ENCODE results near the gene PTPN11. TPM values are rescaled to one million over a fixed set of nuclear protein-coding genes. Genes with fewer than 3 reads are reported as not detected.

PTPN11 gene
- total RNA-seq, 1 experiment from 2014 or later = 153 TPM

- ChIA-PET CTCF (no interaction called here), POLR2A (no interaction called here)
- intact Hi-C loops (cut with micrococcal nuclease; ENCODE audit: unreplicated experiment) = no loop called here
- H3K9me3 Mint-ChIP-seq (ENCODE audit: unreplicated experiment) = no peaks in the 10 kb centered on the region
- no peak overlapping the region for H3K4me3 ChIP-seq (ENCODE audit: low read depth, low read length)
- no peaks in the 10 kb centered on the region for H3K9me3 ChIP-seq
- H3K4me1 ChIP-seq = no peaks in the 10 kb centered on the region
- H3K36me3 ChIP-seq (ENCODE audit: control insufficient read depth, insufficient read depth, low read length) = no peaks in the 10 kb centered on the region; the same call in none of the 2 replicates
- H3K4me3 Mint-ChIP-seq (ENCODE audit: unreplicated experiment) = no peak overlapping the region
- H3K36me3 Mint-ChIP-seq (ENCODE audit: insufficient read depth, unreplicated experiment) = peaks cover 77% of the 10 kb centered on the region
- H3K27me3 Mint-ChIP-seq (ENCODE audit: insufficient read depth, unreplicated experiment) = no peaks in the 10 kb centered on the region
- H3K27ac Mint-ChIP-seq (ENCODE audit: unreplicated experiment) = no peak overlapping the region
- no peak for DNase-seq
- no peaks in the 10 kb centered on the region for H3K27me3 ChIP-seq (replicated peaks; ENCODE audit: control insufficient read depth, insufficient read depth, low read length)
- no TSS peak for BruUV-seq (replicated peaks)
- no peaks in the 10 kb centered on the region for H3K4me1 Mint-ChIP-seq (ENCODE audit: low read depth, unreplicated experiment)
- no peak for TF ChIP-seq CTCF (IDR thresholded peaks at IDR 0.05; ENCODE audit: insufficient read depth in 1 of 2, low read depth in 1 of 2, low read length in 1 of 2, severe bottlenecking in 1 of 2, unreplicated experiment in 1 of 2)
These were observed 70.7 kb downstream of the PTPN11 start for GRCh38 chr12:112489456-112489855.

- no peak overlapping the region for H3K27ac Mint-ChIP-seq (ENCODE audit: unreplicated experiment)
- Histone ChIP-seq H3K4me1 (no peaks in the 10 kb centered on the region), H3K27me3 (replicated peaks; ENCODE audit: control insufficient read depth, insufficient read depth, low read length) (no peaks in the 10 kb centered on the region), H3K9me3 (no peaks in the 10 kb centered on the region), H3K4me3 (ENCODE audit: low read depth, low read length) (no peak overlapping the region), H3K36me3 (ENCODE audit: control insufficient read depth, insufficient read depth, low read length) (peaks cover 1% of the 10 kb centered on the region)
- intact Hi-C loops (cut with micrococcal nuclease; ENCODE audit: unreplicated experiment) = no loop called here
- no peak for DNase-seq
- H3K27me3 Mint-ChIP-seq (ENCODE audit: insufficient read depth, unreplicated experiment) = no peaks in the 10 kb centered on the region
- H3K4me1 Mint-ChIP-seq (ENCODE audit: low read depth, unreplicated experiment) = no peaks in the 10 kb centered on the region
- no peak for TF ChIP-seq CTCF (IDR thresholded peaks at IDR 0.05; ENCODE audit: insufficient read depth in 1 of 2, low read depth in 1 of 2, low read length in 1 of 2, severe bottlenecking in 1 of 2, unreplicated experiment in 1 of 2)
- H3K4me3 Mint-ChIP-seq (ENCODE audit: unreplicated experiment) = no peak overlapping the region
- ChIA-PET CTCF (no interaction called here), POLR2A (no interaction called here)
- no peaks in the 10 kb centered on the region for H3K9me3 Mint-ChIP-seq (ENCODE audit: unreplicated experiment)
- BruUV-seq (replicated peaks) = no TSS peak
- H3K36me3 Mint-ChIP-seq (ENCODE audit: insufficient read depth, unreplicated experiment) = peaks cover 62% of the 10 kb centered on the region
These were observed 77.7 kb downstream of the PTPN11 start for GRCh38 chr12:112496496-112496895.

GRCh38 chr12:112498580-112498979, 79.8 kb downstream of the PTPN11 start:
- Mint-ChIP-seq H3K27me3 (ENCODE audit: insufficient read depth, unreplicated experiment) (no peaks in the 10 kb centered on the region), H3K4me3 (ENCODE audit: unreplicated experiment) (no peak overlapping the region), H3K36me3 (ENCODE audit: insufficient read depth, unreplicated experiment) (peaks cover 54% of the 10 kb centered on the region), H3K4me1 (ENCODE audit: low read depth, unreplicated experiment) (no peaks in the 10 kb centered on the region), H3K27ac (ENCODE audit: unreplicated experiment) (no peak overlapping the region), H3K9me3 (ENCODE audit: unreplicated experiment) (no peaks in the 10 kb centered on the region)
- no peaks in the 10 kb centered on the region for H3K27me3 ChIP-seq (replicated peaks; ENCODE audit: control insufficient read depth, insufficient read depth, low read length)
- ChIA-PET POLR2A (no interaction called here), CTCF (no interaction called here)
- H3K4me3 ChIP-seq (ENCODE audit: low read depth, low read length) = no peak overlapping the region
- H3K36me3 ChIP-seq (ENCODE audit: control insufficient read depth, insufficient read depth, low read length) = peaks cover 2% of the 10 kb centered on the region; the same call in 1 of the 2 replicates
- no peaks in the 10 kb centered on the region for H3K9me3 ChIP-seq
- DNase-seq = no peak
- TF ChIP-seq CTCF (IDR thresholded peaks at IDR 0.05; ENCODE audit: insufficient read depth in 1 of 2, low read depth in 1 of 2, low read length in 1 of 2, severe bottlenecking in 1 of 2, unreplicated experiment in 1 of 2) = no peak
- no TSS peak for BruUV-seq (replicated peaks)
- intact Hi-C loops (cut with micrococcal nuclease; ENCODE audit: unreplicated experiment) = no loop called here
- no peaks in the 10 kb centered on the region for H3K4me1 ChIP-seq
